Fibroblast of the conjunctiva (primary cell): Measurements from ENCODE around the gene KIAA1755.

Experiments
- DNase-seq: peaks from one replicate; pipeline ENCODE4 v3.0.0-alpha.2; 2010; ENCODE audit warnings: low read depth

KIAA1755 gene

GRCh38 chr20:38165089-38165965, 95.2 kb downstream of the KIAA1755 start, which contains the start of gene TGM2:
TSS of gene TGM2 (minus strand) at chr20:38165270. CDS start at chr20:38165198, 72 bp downstream.
- no peak for DNase-seq

GRCh38 chr20:38164624-38165088, 95.9 kb downstream of the KIAA1755 start:
- DNase-seq = no peak

- DNase-seq = no peak
These were observed 96.5 kb downstream of the KIAA1755 start for GRCh38 chr20:38164069-38164468.

- no peak for DNase-seq
These were observed 97.4 kb downstream of the KIAA1755 start for GRCh38 chr20:38162878-38163875.

GRCh38 chr20:38162149-38162548, 98.4 kb downstream of the KIAA1755 start:
- no peak for DNase-seq

GRCh38 chr20:38161412-38161774, 99.1 kb downstream of the KIAA1755 start:
- no peak for DNase-seq
